H9 (cell line): ENCODE measurements around the gene PTRH1. TPM values are rescaled to one million over a fixed set of nuclear protein-coding genes. Genes with fewer than 3 reads are reported as not detected.

Source experiments
- DNase-seq: peaks from one replicate; pipeline ENCODE4 v3.0.0-alpha.2; 2017
- H2AFZ ChIP-seq: one replicate; pipeline ENCODE4 v1.6.1; 2013; ENCODE audit warnings: mild to moderate bottlenecking, low read length, control low read depth, moderate library complexity
- H2AK5ac ChIP-seq: 2 replicates; pipeline ENCODE4 v1.6.1; 2013; ENCODE audit warnings: low read length, control low read depth, mixed read lengths; ENCODE audit not compliant: insufficient read length
- H2BK120ac ChIP-seq: one replicate; pipeline ENCODE4 v1.6.1; 2013; ENCODE audit warnings: low read depth, mild to moderate bottlenecking, low read length, control low read depth, inconsistent platforms; ENCODE audit not compliant: poor library complexity, severe bottlenecking
- H2BK12ac ChIP-seq: 2 replicates; pipeline ENCODE4 v1.6.1; 2013; ENCODE audit warnings: low read length, control low read depth, mixed read lengths, low read depth; ENCODE audit not compliant: insufficient read length
- H2BK15ac ChIP-seq: 2 replicates; pipeline ENCODE4 v1.6.1; 2013; ENCODE audit warnings: low read depth, low read length, control low read depth
- H2BK20ac ChIP-seq: one replicate; pipeline ENCODE4 v1.6.1; 2013; ENCODE audit warnings: low read depth, mild to moderate bottlenecking, low read length, control low read depth, inconsistent platforms; ENCODE audit not compliant: poor library complexity, severe bottlenecking
- H2BK5ac ChIP-seq: 2 replicates; pipeline ENCODE4 v1.6.1; 2013; ENCODE audit warnings: low read length, control low read depth, mixed read lengths; ENCODE audit not compliant: insufficient read length
- H3K14ac ChIP-seq: 2 replicates; pipeline ENCODE4 v1.6.1; 2013; ENCODE audit warnings: low read length, control low read depth; ENCODE audit not compliant: insufficient read depth
- H3K18ac ChIP-seq: 2 replicates; pipeline ENCODE4 v1.6.1; 2013; ENCODE audit warnings: low read depth, mild to moderate bottlenecking, mixed read lengths, low read length, control low read depth; ENCODE audit not compliant: insufficient read length
- H3K23ac ChIP-seq: 2 replicates; pipeline ENCODE4 v1.6.1; 2013; ENCODE audit warnings: low read length, control low read depth, mixed read lengths, low read depth; ENCODE audit not compliant: insufficient read length
- H3K23me2 ChIP-seq: 2 replicates; pipeline ENCODE4 v1.6.1; 2013; ENCODE audit warnings: low read depth, mild to moderate bottlenecking, mixed read lengths, low read length, control low read depth; ENCODE audit not compliant: insufficient read length, poor library complexity, severe bottlenecking
- H3K27ac ChIP-seq: 2 replicates; pipeline ENCODE4 v1.5.1; 2013; ENCODE audit warnings: low read length, control low read depth, mixed read lengths, low read depth; ENCODE audit not compliant: insufficient read length
- H3K27me3 ChIP-seq: 2 replicates; pipeline ENCODE4 v1.6.1; 2013; ENCODE audit warnings: low read length, control low read depth, inconsistent platforms; ENCODE audit not compliant: insufficient read depth
- H3K4ac ChIP-seq: 2 replicates; pipeline ENCODE4 v1.6.1; 2013; ENCODE audit warnings: low read depth, mild to moderate bottlenecking, control low read depth, inconsistent platforms, low read length, moderate library complexity
- H3K4me1 ChIP-seq: 2 replicates; pipeline ENCODE4 v1.6.1; 2013; ENCODE audit warnings: low read length, control low read depth, inconsistent platforms; ENCODE audit not compliant: insufficient read depth
- H3K4me2 ChIP-seq: 2 replicates; pipeline ENCODE4 v1.6.1; 2013; ENCODE audit warnings: low read length, control low read depth, mixed read lengths; ENCODE audit not compliant: insufficient read length, insufficient read depth
- H3K56ac ChIP-seq: 2 replicates; pipeline ENCODE4 v1.6.1; 2013; ENCODE audit warnings: low read depth, mild to moderate bottlenecking, mixed read lengths, low read length, control low read depth; ENCODE audit not compliant: insufficient read length
- H3K79me1 ChIP-seq: 2 replicates; pipeline ENCODE4 v1.6.1; 2013; ENCODE audit warnings: low read depth, mild to moderate bottlenecking, moderate library complexity, low read length, control low read depth, inconsistent platforms; ENCODE audit not compliant: insufficient read depth, poor library complexity, severe bottlenecking
- H3K79me2 ChIP-seq: 2 replicates; pipeline ENCODE4 v1.6.1; 2013; ENCODE audit warnings: low read length, control low read depth, inconsistent platforms; ENCODE audit not compliant: insufficient read depth
- H3K9ac ChIP-seq: 2 replicates; pipeline ENCODE4 v1.6.1; 2013; ENCODE audit warnings: low read length, control low read depth, mixed read lengths; ENCODE audit not compliant: insufficient read length; ENCODE audit errors: extremely low read depth
- H3K9me3 ChIP-seq: one replicate; pipeline ENCODE4 v1.6.1; 2013; ENCODE audit warnings: low read depth, low read length, inconsistent platforms; ENCODE audit not compliant: control insufficient read depth
- H3T11ph ChIP-seq: one replicate; pipeline ENCODE4 v1.6.1; 2013; ENCODE audit warnings: mild to moderate bottlenecking, low read length, control low read depth, inconsistent platforms
- H4K20me1 ChIP-seq: one replicate; pipeline ENCODE4 v1.6.1; 2013; ENCODE audit not compliant: control insufficient read depth, insufficient read length, insufficient read depth
- H4K5ac ChIP-seq: 2 replicates; pipeline ENCODE4 v1.6.1; 2013; ENCODE audit warnings: low read depth, mild to moderate bottlenecking, mixed read lengths, low read length, control low read depth; ENCODE audit not compliant: insufficient read length
- H4K8ac ChIP-seq: replicated peaks from 2 replicates; pipeline ENCODE4 v1.6.1; 2013; ENCODE audit warnings: low read length, control low read depth, mixed read lengths, low read depth; ENCODE audit not compliant: insufficient read length
- H4K91ac ChIP-seq: 2 replicates; pipeline ENCODE4 v1.6.1; 2013; ENCODE audit warnings: low read depth, mild to moderate bottlenecking, moderate library complexity, mixed read lengths, low read length, control low read depth; ENCODE audit not compliant: insufficient read length
- H3K27ac Mint-ChIP-seq, 3 experiments: 2 replicates in 2 of 3; 3 replicates in 1 of 3; pipeline ENCODE4 v1.8.0; 2020 to 2021; ENCODE audit warnings: mixed read lengths in 3 of 3, mild to moderate bottlenecking in 1 of 3, moderate library complexity in 1 of 3
- H3K27me3 Mint-ChIP-seq: 2 replicates; pipeline ENCODE4 v1.8.0; 2021; ENCODE audit warnings: low read depth, mild to moderate bottlenecking, moderate library complexity, mixed read lengths
- H3K36me3 Mint-ChIP-seq, 3 experiments: 2 replicates in 2 of 3; 3 replicates in 1 of 3; pipeline ENCODE4 v1.8.0; 2020 to 2021; ENCODE audit warnings: low read depth in 3 of 3, mixed read lengths in 3 of 3; ENCODE audit not compliant: insufficient read depth in 1 of 3
- H3K4me1 Mint-ChIP-seq, 2 experiments: 2 replicates each; pipeline ENCODE4 v1.8.0; 2020; ENCODE audit warnings: mixed read lengths in 2 of 2
- H3K4me3 Mint-ChIP-seq, 2 experiments: 2 replicates in 1 of 2; 3 replicates in 1 of 2; pipeline ENCODE4 v1.8.0; 2020 to 2021; ENCODE audit warnings: mild to moderate bottlenecking in 2 of 2, mixed read lengths in 2 of 2, moderate library complexity in 1 of 2
- H3K9me3 Mint-ChIP-seq, 2 experiments: 2 replicates in 1 of 2; 3 replicates in 1 of 2; pipeline ENCODE4 v1.8.0; 2020; ENCODE audit warnings: mild to moderate bottlenecking in 2 of 2, mixed read lengths in 2 of 2, moderate library complexity in 1 of 2
- CTCF ChIP-seq: fragments of 200-600 bp; sonication (generic); conservative IDR thresholded peaks from 3 replicates; pipeline ENCODE4 v1.8.0; 2021; ENCODE audit warnings: antibody characterized with exemption, mild to moderate bottlenecking
- WGBS: extraction: QIAGEN DNeasy Blood & Tissue Kit; methylation state at CpG from one replicate; pipeline ENCODE4 v1.1.7; 2013; ENCODE audit warnings: missing lambda C conversion rate, low lambda C conversion rate, mixed read lengths; ENCODE audit not compliant: insufficient read length; ENCODE audit errors: extremely low coverage; 5-methylcytosine and 5-hydroxymethylcytosine counted together
- total RNA-seq: library from RNA; stranded (reverse); gene quantifications from 2 replicates; pipeline ENCODE4 v1.2.1, GENCODE V29; 2021

The PTRH1 gene
- total RNA-seq, 1 experiment from 2014 or later, result 10.9 TPM

- Histone ChIP-seq H3K23ac (no peak within 1 kb of the TSS), H2BK5ac (no peak within 1 kb of the TSS), H2BK120ac (no peak within 1 kb of the TSS), H3T11ph (no peak within 1 kb of the TSS), H3K18ac (peak within 1 kb of the TSS; percentile 54), H3K4me1 (no peaks in the 10 kb centered on the region; the same call in 1 of the 2 replicates), H3K4ac (no peak within 1 kb of the TSS; the same call in 1 of the 2 replicates), H4K20me1 (no peaks in the 10 kb centered on the region), H3K23me2 (no peaks in the 10 kb centered on the region), H4K8ac (no peak within 1 kb of the TSS), H3K27me3 (no peaks in the 10 kb centered on the region), H2BK20ac (no peak within 1 kb of the TSS), H3K79me1 (no peaks in the 10 kb centered on the region), H2AK5ac (no peak within 1 kb of the TSS), H3K9ac (no peak within 1 kb of the TSS), H3K14ac (peak within 1 kb of the TSS; percentile 13; the same call in 1 of the 2 replicates), H4K91ac (no peak within 1 kb of the TSS), H4K5ac (no peak within 1 kb of the TSS), H3K56ac (no peak within 1 kb of the TSS), H2AFZ (no peak within 1 kb of the TSS), H2BK15ac (peak within 1 kb of the TSS; percentile 33; the same call in 1 of the 2 replicates), H3K27ac (no peak within 1 kb of the TSS), H3K9me3 (no peaks in the 10 kb centered on the region), H3K4me2 (no peak within 1 kb of the TSS), H2BK12ac (no peak within 1 kb of the TSS), H3K79me2 (no peaks in the 10 kb centered on the region)
- DNase-seq, result peak; percentile 72
- WGBS, result no CpG with 5 or more reads among the region's 11 CpGs
- peaks cover 14 to 33% of the 10 kb centered on the region in 2 experiments for H3K4me1 Mint-ChIP-seq
- H3K9me3 Mint-ChIP-seq, result peaks cover 0 to 2% of the 10 kb centered on the region in 2 experiments; a peak in 1 of 5 replicates
- peak within 1 kb of the TSS in 1 of 3 experiments; percentile 73; a peak in 2 of 7 replicates for H3K27ac Mint-ChIP-seq
- H3K27me3 Mint-ChIP-seq, result peaks cover 7% of the 10 kb centered on the region
- TF ChIP-seq CTCF, result no peak
- no peaks in the 10 kb centered on the region for H3K36me3 Mint-ChIP-seq
- peak within 1 kb of the TSS; percentile 6 to 29; a peak in 2 of 5 replicates for H3K4me3 Mint-ChIP-seq
These were observed 8.6 kb downstream of the PTRH1 start, which contains the start of gene CFAP157 for GRCh38 chr9:127706836-127707241. Gene CFAP157, plus strand, starts transcription at chr9:127706988. Its CDS starts 44 bp downstream, at chr9:127707032.
